Stimulated activated CD4-positive, alpha-beta T cell treated with anti-CD3 and anti-CD28 coated beads, Interleukin-1b, Interleukin-23, amount 100 ng/mL, for 48 hours (primary cell): Measurements from ENCODE around the gene SIPA1L3.
"Not testable (repeated sequence)": the region's sequence is repeated elsewhere in the genome, so short reads cannot be mapped to it uniquely, and the experiment has no call there.

ENCODE experiments used
- DNase-seq: peaks from one replicate; pipeline ENCODE4 v3.0.0-alpha.2; 2020

SIPA1L3 gene

GRCh38 chr19:37909661-37910199 is 2.7 kb downstream of the SIPA1L3 start:
- no peak for DNase-seq

DNA sequence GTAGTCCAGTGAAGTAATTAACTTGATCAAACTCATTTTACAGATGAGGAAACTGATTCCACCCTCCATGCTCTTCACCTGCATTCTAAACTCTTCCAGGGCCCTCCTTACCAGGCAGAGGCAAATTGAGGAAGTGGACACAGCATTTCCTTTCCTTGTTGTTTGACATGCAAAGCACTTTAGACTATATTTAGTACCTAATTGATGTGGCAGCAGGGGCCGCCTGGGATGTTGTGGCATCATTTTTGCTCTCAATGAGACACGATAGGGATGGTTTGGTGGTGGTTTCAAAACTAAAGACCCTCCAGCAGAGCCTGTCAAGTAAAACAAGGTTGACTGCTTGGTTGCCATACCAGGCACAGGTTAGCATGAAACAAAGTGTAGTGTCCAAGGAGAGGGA is 7.9 kb downstream of the SIPA1L3 start:
- DNase-seq: no peak

- no peak for DNase-seq
Measured at GRCh38 chr19:37920591-37921450, 13.8 kb downstream of the SIPA1L3 start.

GRCh38 chr19:37924573-37924972 is 17.6 kb downstream of the SIPA1L3 start:
- not testable (repeated sequence) for DNase-seq

- DNase-seq: no peak
Measured at GRCh38 chr19:37925212-37925611, 18.2 kb downstream of the SIPA1L3 start.

DNA sequence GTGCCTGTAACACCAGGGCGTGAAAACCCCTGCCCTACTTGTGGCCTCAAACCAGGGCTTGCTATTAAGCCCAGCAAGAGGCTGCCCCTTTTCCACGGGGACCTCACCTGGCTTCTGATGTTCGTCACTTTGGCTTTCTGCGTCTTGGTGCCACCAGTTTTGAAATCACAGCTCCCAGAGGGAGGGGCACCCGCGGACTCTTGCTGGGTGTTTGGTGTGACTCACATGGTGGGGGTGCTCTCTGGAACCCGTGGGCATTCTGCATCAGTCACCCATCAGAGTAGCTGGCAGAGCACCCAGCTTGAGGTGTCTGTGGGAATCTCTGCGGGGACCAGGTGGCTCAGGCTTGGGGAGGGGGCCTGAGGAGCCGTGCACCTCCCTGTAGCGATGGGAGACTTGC is 19.2 kb downstream of the SIPA1L3 start:
- no peak for DNase-seq

GRCh38 chr19:37926711-37927110 is 19.7 kb downstream of the SIPA1L3 start:
- DNase-seq: no peak

DNA sequence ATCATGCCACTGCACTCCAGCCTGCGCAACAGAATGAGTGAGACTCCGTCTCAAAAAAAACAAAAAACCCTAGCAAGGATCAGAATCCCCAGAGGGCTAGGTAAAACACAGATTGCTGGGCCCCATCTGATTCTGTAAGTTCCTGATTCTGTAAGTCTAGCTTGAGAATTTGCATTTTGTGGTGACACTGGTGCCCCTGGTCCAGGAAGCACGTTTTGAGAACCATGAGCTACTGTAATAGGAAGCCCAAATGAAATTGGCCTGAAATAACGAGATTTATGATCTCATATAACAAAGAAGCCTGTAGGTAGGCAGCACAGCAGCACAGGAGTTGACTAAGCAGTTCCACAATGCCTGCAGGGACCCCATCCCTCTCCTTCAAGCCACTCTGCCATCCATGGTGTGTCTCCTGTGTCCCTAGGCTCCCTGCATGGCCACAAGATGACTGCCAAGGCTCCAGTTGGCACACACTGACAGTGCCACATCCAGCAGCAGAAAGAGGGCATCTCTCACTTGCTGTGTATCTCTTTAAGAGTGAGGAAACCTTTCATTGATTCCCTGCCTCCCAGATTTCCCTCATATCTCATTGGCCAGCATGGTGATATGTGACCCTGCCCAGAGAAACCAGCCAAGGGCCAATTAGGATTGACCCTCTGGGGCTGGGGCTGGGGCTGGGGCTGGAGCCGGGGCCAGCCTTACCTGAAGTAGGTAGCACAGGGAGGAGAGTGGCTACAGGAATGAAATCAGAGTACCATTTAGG is 21.7 kb downstream of the SIPA1L3 start:
- DNase-seq: no peak

DNA sequence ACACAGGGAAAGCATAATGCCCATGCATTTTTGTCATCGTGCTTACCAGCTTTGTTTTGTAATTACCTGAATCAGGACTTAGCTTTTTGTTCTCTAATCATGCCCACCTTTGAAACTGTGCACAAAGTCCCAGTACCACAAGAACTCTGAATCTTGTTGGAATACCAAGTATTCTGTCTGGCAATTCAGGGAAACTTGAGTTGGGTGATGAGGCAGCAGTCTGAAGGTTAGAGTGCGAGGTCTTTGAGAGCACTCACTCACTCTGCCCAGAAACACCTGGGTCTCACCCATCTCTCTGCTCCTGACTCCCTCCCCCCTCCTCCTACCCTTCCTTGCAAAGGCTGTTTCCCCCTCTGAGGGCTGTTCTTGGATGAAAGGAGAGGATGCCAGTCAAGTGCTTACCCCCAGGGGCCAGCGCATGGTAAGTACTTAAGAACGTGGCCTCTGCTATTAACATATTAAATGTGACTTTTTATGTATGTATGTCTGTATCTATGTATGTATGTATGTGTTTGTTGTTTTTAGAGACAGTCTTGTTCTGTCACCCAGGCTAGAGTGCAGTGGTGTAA is 22.4 kb downstream of the SIPA1L3 start:
- no peak for DNase-seq

GRCh38 chr19:37930416-37930815 is 23.4 kb downstream of the SIPA1L3 start:
- DNase-seq: no peak

DNA sequence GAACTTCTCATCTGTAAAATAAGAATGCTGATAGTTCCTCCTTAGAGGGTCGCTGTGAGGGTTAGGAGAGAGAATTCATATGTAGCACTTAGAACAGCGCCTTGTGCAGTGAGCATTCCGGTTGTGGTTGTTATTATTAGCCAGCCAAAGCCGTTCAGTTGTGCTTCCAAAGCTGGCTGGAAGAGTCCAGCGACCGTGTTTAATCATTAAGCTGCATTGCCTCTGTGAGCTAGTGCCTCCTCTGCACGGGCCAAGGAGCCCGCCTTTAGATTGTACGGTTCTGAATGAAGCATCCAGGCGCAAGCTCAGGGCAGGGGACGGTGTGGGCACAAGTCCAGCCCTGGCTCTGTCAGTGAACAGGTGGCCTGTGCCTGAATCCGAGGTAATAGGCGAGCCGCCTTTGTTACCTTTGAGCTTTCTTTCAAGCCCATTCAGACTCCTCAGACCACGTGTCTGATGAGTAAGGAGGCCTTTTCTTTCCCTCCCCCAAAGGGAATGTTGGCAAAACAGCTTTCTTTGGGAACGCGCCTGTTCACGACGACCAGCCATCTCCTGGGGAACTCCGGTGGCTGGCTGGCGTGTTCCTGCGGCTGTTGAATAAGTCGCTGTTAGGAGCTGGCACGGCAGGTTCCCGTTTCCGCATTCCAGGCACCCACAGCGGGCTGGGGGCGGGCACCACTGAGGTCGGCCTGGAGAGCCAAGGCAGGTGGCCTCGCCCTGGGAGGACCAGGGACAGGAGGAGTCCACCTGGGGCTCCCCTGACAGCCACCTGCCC is 25.1 kb downstream of the SIPA1L3 start:
- DNase-seq: peak; percentile 3

- no peak for DNase-seq
Measured at GRCh38 chr19:37932985-37933936, 26.3 kb downstream of the SIPA1L3 start.

- DNase-seq: no peak
Measured at GRCh38 chr19:37933937-37934358, 26.9 kb downstream of the SIPA1L3 start.

GRCh38 chr19:37935341-37935740 is 28.3 kb downstream of the SIPA1L3 start:
- DNase-seq: no peak

- DNase-seq: no peak
Measured at GRCh38 chr19:37936166-37936565, 29.2 kb downstream of the SIPA1L3 start.

DNA sequence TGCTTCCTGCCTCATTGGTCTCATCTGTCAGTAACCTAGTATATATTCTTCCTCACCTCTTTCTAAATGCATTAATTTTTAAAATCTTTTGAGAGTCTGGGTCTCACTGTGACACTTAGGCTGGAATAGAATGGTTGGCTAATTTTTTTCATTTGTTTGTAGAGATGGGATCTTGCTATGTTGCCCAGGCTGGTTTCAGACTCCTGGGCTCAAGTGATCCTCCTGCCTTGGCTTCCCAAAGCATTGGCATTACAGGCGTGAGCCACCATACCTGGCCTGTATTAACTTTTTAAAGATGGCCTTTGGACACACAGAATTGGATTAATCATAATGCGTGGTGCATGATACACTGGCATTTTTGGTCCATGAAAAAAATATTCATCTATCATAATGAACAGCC is 29.9 kb downstream of the SIPA1L3 start:
- DNase-seq: no peak

GRCh38 chr19:37938353-37938752 is 31.3 kb downstream of the SIPA1L3 start:
- no peak for DNase-seq

DNA sequence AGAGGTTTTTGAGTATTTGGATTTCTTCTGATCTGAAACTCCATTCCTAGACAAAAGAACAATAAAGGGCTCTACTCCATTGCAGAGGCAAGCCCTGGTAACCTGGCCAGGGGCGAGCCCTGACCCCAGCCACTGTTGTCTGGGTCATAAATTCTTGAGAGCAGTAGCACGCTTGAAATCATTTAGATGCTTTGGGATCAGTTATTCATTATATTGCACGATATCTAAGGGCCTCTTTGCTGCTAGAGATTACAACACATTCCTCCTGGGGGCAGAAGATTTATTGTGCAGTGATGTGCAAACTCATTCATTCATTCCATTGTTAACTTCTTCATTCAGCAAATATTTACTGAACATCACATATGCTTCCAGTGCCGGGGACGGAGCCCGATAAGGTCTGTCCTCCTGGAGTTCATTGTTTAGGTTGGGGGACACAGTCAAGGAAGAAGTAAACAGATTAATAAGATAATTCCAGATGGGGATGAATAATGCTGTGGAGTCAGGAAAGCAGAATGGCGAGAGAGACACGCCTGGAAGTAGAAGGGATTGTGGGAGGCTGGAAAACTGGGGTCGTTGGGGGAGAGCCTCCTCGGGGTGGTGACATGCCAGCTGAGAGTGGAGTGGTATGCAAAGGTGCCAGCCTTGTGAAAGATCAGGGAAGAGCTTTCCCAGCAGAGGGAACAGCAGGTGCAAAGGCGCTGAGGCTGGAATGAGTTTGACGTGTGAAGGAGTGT is 34.9 kb downstream of the SIPA1L3 start:
- no peak for DNase-seq

- DNase-seq: no peak
Measured at GRCh38 chr19:37942516-37942902, 35.5 kb downstream of the SIPA1L3 start.

DNA sequence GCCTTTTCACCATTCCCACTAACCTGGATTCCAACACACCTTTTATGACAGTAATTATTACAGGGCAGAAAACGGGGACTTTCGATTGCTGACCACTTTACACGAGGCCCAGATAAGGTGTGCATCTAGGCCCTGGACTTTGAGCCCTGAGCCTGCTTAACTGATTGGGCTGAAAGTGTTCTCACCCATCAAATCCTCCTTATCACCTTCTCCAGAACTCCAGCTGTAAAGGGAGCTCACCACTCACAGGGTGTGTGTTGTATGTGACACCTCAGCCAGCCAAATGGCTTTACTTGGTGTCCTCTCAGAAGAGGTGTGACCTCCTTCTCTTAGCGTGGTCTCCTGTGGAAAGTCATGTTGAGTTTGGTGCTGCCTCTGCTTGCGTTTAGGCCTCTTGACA is 36.5 kb downstream of the SIPA1L3 start:
- no peak for DNase-seq

DNA sequence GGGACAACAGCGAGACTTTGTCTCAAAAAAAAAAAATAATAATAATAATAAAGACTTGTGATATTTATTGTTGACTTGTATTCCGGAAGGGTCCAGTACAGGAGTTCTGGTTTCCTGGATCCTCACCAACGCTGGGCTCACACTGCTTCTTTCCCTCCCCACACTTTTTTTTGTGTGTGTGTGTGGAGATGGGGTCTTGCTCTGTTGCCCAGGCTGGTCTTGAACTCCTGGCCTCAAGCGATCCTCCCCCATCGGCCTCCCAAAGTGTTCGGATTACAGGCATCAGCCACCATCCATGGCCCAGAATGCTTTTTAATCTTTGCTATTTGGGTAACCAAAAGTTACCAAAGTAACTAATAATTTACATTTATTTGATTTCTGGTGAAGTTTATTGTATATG is 39.1 kb downstream of the SIPA1L3 start:
- no peak for DNase-seq
